Stomach smooth muscle (tissue), 2 donors: ENCODE results near the gene SHROOM2.

Source experiments
- H3K27ac ChIP-seq: one replicate; pipeline ENCODE4 v1.7.0; 2013; ENCODE audit warnings: mild to moderate bottlenecking, low read length, inconsistent platforms
- H3K27me3 ChIP-seq, 2 donors: one replicate each; pipeline ENCODE4 v1.7.0; 2013; ENCODE audit warnings: low read length in 2 of 2; ENCODE audit not compliant: insufficient read depth in 2 of 2, control insufficient read depth in 1 of 2
- H3K36me3 ChIP-seq, 2 donors: one replicate each; pipeline ENCODE4 v1.7.0; 2013; ENCODE audit warnings: low read length in 2 of 2; ENCODE audit not compliant: control insufficient read depth in 2 of 2, insufficient read depth in 2 of 2
- H3K4me1 ChIP-seq: one replicate; pipeline ENCODE4 v1.7.0; 2013; ENCODE audit warnings: low read length; ENCODE audit not compliant: control insufficient read depth, insufficient read depth
- H3K4me3 ChIP-seq, 2 donors: one replicate each; pipeline ENCODE4 v1.7.0; 2013; ENCODE audit warnings: low read length in 2 of 2
- H3K9ac ChIP-seq, 2 donors: one replicate each; pipeline ENCODE4 v1.7.0; 2013; ENCODE audit warnings: low read length in 2 of 2, mild to moderate bottlenecking in 1 of 2
- H3K9me3 ChIP-seq, 2 donors: one replicate each; pipeline ENCODE4 v1.7.0; 2013; ENCODE audit warnings: low read length in 2 of 2; ENCODE audit not compliant: control insufficient read depth in 2 of 2
- donor health status: healthy.
- donor health status: Pancreatic carcinoma.

SHROOM2 gene

DNA sequence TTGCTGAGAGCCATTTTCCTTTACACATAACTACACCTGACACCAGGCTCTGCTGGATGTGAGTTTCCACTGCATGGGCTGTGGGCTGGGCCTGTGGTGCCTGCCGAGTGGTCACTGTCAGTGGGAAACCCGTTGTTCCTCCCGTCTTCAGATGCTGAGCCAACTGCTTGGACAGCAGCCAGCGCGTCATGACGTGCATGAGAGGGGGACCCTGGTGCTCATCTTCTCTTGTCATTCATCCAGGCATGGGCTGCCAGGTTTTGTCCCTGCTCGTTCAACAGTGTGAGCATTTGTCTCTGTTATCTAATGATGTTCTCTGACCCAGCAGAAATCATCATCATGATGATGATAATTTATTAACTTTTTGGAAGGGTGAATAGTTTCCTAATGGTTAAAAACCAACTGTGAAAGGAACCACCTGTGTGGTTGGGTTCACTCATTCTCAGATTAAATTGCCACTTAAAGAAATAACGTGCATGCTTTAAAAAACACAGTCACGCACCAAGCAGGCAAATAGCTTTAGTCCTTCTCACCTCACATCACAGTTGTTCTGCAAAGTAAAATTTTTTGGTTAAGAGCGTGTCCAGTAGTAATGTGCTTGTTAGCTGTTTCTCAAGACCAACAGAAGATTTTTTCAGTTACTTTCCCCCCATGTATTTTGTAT lies 161.0 kb downstream of the SHROOM2 start:
- Histone ChIP-seq H3K36me3 (no peaks in the 10 kb centered on the region), H3K4me1 (no peaks in the 10 kb centered on the region), H3K9ac (no peak overlapping the region), H3K9me3 (no peaks in the 10 kb centered on the region), H3K27ac (no peak overlapping the region), H3K27me3 (peaks cover 0 to 4% of the 10 kb centered on the region in 2 donors), H3K4me3 (no peak overlapping the region)

DNA sequence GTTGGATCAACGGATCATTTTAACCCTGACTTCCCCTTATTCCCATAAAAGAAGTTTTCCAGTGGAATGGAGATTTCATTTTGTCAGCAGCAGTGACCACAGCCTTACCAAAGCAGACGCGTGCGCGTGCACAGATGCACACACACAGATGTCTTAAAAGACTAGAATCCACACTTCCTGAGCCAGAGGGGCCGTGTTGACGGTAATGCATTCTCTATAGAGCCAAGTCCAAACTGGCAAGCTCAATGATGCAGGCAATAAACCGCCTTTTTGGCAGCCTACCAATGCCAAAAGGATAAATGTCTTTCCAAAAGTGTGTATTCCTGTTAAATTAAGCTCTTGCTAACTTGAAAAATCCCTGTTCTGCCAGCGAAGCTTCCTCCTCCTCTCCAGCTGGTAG lies 162.2 kb downstream of the SHROOM2 start:
- Histone ChIP-seq H3K9ac (no peak overlapping the region), H3K27ac (no peak overlapping the region), H3K9me3 (no peaks in the 10 kb centered on the region), H3K4me1 (no peaks in the 10 kb centered on the region), H3K27me3 (peaks cover 0 to 4% of the 10 kb centered on the region in 2 donors), H3K36me3 (no peaks in the 10 kb centered on the region), H3K4me3 (no peak overlapping the region)

DNA sequence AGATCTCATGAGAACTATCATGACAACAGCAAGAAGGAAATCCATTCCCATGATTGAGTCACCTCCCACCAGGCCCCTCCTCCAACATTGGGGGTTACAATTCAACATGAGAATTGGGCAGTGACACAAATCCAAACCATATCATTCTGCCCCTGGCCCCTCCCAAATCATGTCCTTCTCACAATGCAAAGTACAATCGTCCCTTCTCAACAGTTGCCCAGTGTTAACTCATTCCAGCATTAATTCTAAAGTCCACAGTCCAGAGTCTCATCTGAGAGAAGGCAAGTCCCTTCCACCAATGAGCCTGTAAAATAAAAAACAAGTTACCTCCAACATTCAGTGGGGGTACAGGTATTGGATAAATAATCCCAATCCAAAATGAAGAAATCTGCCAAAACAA lies 166.1 kb downstream of the SHROOM2 start:
- no peak overlapping the region for H3K9ac ChIP-seq
- H3K27ac ChIP-seq, result no peak overlapping the region
- no peaks in the 10 kb centered on the region for H3K36me3 ChIP-seq
- H3K4me3 ChIP-seq, result no peak overlapping the region
- peaks cover 0 to 4% of the 10 kb centered on the region in 2 donors for H3K27me3 ChIP-seq
- no peaks in the 10 kb centered on the region for H3K4me1 ChIP-seq
- no peaks in the 10 kb centered on the region for H3K9me3 ChIP-seq

DNA sequence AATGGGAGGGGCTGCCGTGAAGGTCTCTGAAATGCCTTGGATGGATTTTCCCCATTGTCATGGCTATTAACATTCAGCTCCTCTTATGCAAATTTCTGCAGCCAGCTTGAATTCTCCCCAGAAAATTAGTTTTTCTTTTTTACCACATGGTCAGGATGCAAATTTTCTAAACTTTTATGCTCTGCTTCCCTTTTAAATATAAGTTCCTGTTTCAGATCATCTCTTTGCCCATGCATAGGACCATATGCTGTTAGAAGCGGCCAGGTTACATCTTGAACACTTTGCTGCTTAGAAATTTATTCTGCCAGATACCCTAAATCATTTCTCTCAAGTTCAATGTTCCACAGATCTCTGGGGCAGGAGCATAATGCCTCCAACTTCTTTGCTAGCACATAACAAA lies 167.2 kb downstream of the SHROOM2 start:
- no peaks in the 10 kb centered on the region for H3K9me3 ChIP-seq
- H3K27me3 ChIP-seq, result peaks cover 0 to 4% of the 10 kb centered on the region in 2 donors
- H3K36me3 ChIP-seq, result no peaks in the 10 kb centered on the region
- H3K4me1 ChIP-seq, result no peaks in the 10 kb centered on the region
- no peak overlapping the region for H3K4me3 ChIP-seq
- H3K27ac ChIP-seq, result no peak overlapping the region
- no peak overlapping the region for H3K9ac ChIP-seq

- Histone ChIP-seq H3K9me3 (no peaks in the 10 kb centered on the region), H3K36me3 (no peaks in the 10 kb centered on the region), H3K27me3 (peaks cover 0 to 2% of the 10 kb centered on the region in 2 donors), H3K4me1 (no peaks in the 10 kb centered on the region), H3K9ac (no peak overlapping the region), H3K27ac (no peak overlapping the region), H3K4me3 (no peak overlapping the region)
Measured at GRCh38 chrX:9955506-9955905, 169.3 kb downstream of the SHROOM2 start.

DNA sequence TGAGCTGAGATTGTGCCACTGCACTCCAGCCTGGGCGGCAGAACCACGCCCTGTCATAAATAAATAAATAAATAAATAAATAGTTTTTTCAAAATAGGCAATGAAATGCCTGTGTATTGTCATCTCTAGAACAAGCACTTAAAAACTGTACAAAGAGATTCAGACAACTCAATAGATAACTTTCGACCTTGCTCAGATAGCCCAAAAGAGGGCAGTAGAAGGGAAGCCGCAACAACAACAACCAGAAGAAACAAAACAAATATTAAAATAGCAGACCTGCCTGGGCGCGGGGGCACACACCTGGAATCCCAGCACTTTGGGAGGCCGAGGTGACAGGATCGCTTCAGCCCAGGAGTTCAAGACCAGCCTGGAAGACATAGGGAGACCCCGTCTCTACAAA lies 171.5 kb downstream of the SHROOM2 start:
- H3K4me1 ChIP-seq, result no peaks in the 10 kb centered on the region
- H3K27me3 ChIP-seq, result peaks cover 0 to 8% of the 10 kb centered on the region in 2 donors
- H3K9me3 ChIP-seq, result no peaks in the 10 kb centered on the region
- H3K27ac ChIP-seq, result no peak overlapping the region
- no peak overlapping the region for H3K4me3 ChIP-seq
- H3K36me3 ChIP-seq, result no peaks in the 10 kb centered on the region
- H3K9ac ChIP-seq, result no peak overlapping the region

GRCh38 chrX:9958183-9958582 lies 172.0 kb downstream of the SHROOM2 start:
- H3K9ac ChIP-seq, result no peak overlapping the region
- peaks cover 0 to 8% of the 10 kb centered on the region in 2 donors for H3K27me3 ChIP-seq
- H3K4me1 ChIP-seq, result no peaks in the 10 kb centered on the region
- no peak overlapping the region for H3K27ac ChIP-seq
- H3K4me3 ChIP-seq, result no peak overlapping the region
- no peaks in the 10 kb centered on the region for H3K36me3 ChIP-seq
- H3K9me3 ChIP-seq, result no peaks in the 10 kb centered on the region

- Histone ChIP-seq H3K9ac (no peak overlapping the region), H3K4me1 (no peaks in the 10 kb centered on the region), H3K27ac (no peak overlapping the region), H3K9me3 (peaks cover 0 to 4% of the 10 kb centered on the region in 2 donors), H3K27me3 (peaks cover 0 to 8% of the 10 kb centered on the region in 2 donors), H3K36me3 (no peaks in the 10 kb centered on the region), H3K4me3 (no peak overlapping the region)
Measured at GRCh38 chrX:9961750-9962149, 175.5 kb downstream of the SHROOM2 start.

DNA sequence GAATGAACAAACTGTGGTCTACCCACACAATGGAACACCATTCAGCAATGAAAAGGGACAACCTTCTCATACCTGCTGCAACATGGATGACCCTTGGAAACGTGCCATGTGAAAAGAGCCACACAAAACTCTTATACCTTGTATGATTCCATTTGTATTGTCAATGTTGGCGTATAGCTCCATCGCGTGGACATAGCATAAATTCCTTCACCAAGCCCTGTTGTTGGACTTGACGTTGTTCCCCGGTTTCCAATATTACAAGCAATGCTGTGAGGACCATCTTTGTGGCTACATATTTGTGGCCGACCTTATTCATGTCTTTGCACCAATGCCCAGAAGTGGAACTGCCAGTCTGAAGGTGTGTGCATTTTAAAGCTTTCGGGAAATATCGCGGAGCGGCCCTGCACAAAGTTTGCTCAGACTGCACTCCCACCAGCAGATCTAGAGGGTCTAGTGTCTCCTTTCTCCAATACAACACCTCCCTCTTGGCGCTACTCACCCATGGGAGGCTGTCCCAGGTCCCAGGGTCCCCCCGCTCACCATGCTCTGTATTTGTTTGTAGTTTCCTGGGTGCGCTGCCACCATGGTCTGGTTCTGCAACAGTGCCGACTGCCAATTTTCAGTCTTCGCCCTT lies 180.7 kb downstream of the SHROOM2 start, which contains the start of gene CLDN34:
TSS of gene CLDN34 (plus strand) at position 584 of the 634 bp plus-strand sequence. CDS start at position 584, 0 bp downstream.
- H3K4me1 ChIP-seq, result no peaks in the 10 kb centered on the region
- H3K9ac ChIP-seq, result no peak within 1 kb of the TSS
- no peaks in the 10 kb centered on the region for H3K27me3 ChIP-seq
- H3K4me3 ChIP-seq, result no peak within 1 kb of the TSS
- no peak within 1 kb of the TSS for H3K27ac ChIP-seq
- no peaks in the 10 kb centered on the region for H3K36me3 ChIP-seq
- peaks cover 0 to 7% of the 10 kb centered on the region in 2 donors for H3K9me3 ChIP-seq

DNA sequence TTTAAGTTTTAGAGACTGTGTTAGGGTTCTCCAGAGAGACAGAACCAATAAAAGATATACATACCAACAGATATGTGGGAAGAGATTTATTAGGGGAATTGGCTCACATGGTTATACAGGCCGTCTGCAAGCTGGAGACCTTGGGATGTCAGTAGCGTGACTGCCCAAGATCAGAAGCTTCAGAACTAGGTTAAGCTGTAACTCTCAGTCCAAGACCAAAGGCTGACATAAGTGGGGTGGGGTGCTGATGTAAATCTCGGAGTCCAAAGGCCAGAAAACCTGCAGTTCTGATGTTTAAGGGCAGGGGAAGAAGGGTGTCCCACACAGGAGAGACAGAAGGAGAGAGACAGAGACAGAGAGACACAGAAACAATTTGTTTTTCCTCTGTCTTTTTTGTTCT lies 191.4 kb downstream of the SHROOM2 start:
- H3K9ac ChIP-seq, result no peak overlapping the region
- H3K4me3 ChIP-seq, result no peak overlapping the region
- peaks cover 0 to 3% of the 10 kb centered on the region in 2 donors for H3K9me3 ChIP-seq
- H3K36me3 ChIP-seq, result no peaks in the 10 kb centered on the region
- H3K4me1 ChIP-seq, result no peaks in the 10 kb centered on the region
- no peak overlapping the region for H3K27ac ChIP-seq
- H3K27me3 ChIP-seq, result peaks cover 0 to 3% of the 10 kb centered on the region in 2 donors

DNA sequence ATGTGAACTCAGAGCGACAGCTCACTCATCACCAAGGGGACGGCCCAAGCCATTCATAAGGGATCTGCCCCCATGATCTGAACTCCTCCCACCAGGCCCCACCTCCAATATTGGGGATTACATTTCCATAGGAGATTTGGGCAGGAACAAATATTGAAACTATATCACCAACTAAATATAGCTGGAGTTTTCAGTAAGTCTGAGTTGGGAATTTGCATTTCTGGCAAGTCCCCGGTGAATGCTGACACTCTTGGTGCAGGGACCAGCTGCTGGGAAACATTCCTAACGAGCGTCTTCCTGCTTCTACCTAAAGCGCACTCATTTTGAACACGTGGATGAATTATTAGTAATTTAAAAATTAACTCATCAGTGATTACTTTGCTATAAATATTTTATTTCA lies 194.2 kb downstream of the SHROOM2 start:
- H3K27me3 ChIP-seq, result peaks cover 0 to 3% of the 10 kb centered on the region in 2 donors
- no peak overlapping the region for H3K4me3 ChIP-seq
- H3K4me1 ChIP-seq, result no peaks in the 10 kb centered on the region
- H3K27ac ChIP-seq, result no peak overlapping the region
- H3K9ac ChIP-seq, result no peak overlapping the region
- H3K9me3 ChIP-seq, result no peaks in the 10 kb centered on the region
- H3K36me3 ChIP-seq, result no peaks in the 10 kb centered on the region
